ENCODE results near the gene DLGAP3.

- TF ChIP-seq YY1 (IDR thresholded peaks at IDR 0.05) = no peak
- no peak for TF ChIP-seq CTCF (IDR thresholded peaks at IDR 0.05; ENCODE audit: low read depth, low read length, missing input control)
- no peak for TF ChIP-seq REST (IDR thresholded peaks at IDR 0.05)
- TF ChIP-seq JUND (IDR thresholded peaks at IDR 0.05) = no peak
- TF ChIP-seq TAF1 (conservative IDR thresholded peaks at IDR 0.05) = no peak
- TF ChIP-seq GABPA (IDR thresholded peaks at IDR 0.05 in 1 of 2, conservative IDR thresholded peaks at IDR 0.05 in 1 of 2) = no peak
- no peak for TF ChIP-seq FOXA1 (IDR thresholded peaks at IDR 0.05)
- no peak for TF ChIP-seq ZBTB33 (IDR thresholded peaks at IDR 0.05)
- TF ChIP-seq EGR1 (IDR thresholded peaks at IDR 0.05; ENCODE audit: low read depth in 2 of 2) = no peak
- TF ChIP-seq ATF3 (IDR thresholded peaks at IDR 0.05) = no peak
These were observed 28.5 kb downstream of the DLGAP3 start for GRCh38 chr1:34900775-34901502.

Measured in liver (tissue), 3 donors.